Activated naive CD4-positive, alpha-beta T cell treated with anti-CD3 and anti-CD28 coated beads for 36 hours (primary cell): ENCODE results near the gene HTRA3. TPM values are rescaled to one million over a fixed set of nuclear protein-coding genes. Genes with fewer than 3 reads are reported as not detected.

ENCODE experiments used
- CTCF ChIA-PET: fragments of 350-600 bp; sonication (Branson Sonifier 250); formaldehyde crosslinking; loops from one replicate; lab custom pipeline; 2021; ENCODE audit warnings: antibody characterized with exemption; lab: Charles Lee
- DNase-seq: peaks from one replicate; pipeline ENCODE4 v3.0.0-alpha.2; 2020
- H3K27ac Mint-ChIP-seq: one replicate; pipeline ENCODE4 v1.8.0; 2021; ENCODE audit warnings: mild to moderate bottlenecking, mixed read lengths
- H3K27me3 Mint-ChIP-seq: one replicate; pipeline ENCODE4 v1.8.0; 2021; ENCODE audit warnings: low read depth, mixed read lengths
- H3K36me3 Mint-ChIP-seq: one replicate; pipeline ENCODE4 v1.8.0; 2021; ENCODE audit warnings: low read depth, mixed read lengths
- H3K4me1 Mint-ChIP-seq: one replicate; pipeline ENCODE4 v1.8.0; 2021; ENCODE audit warnings: low read depth, mixed read lengths
- H3K4me3 Mint-ChIP-seq: one replicate; pipeline ENCODE4 v1.8.0; 2021; ENCODE audit warnings: mild to moderate bottlenecking, moderate library complexity, mixed read lengths
- H3K9me3 Mint-ChIP-seq: one replicate; pipeline ENCODE4 v1.8.0; 2021; ENCODE audit warnings: mixed read lengths
- intact Hi-C: fragments of 100-400 bp; cut with micrococcal nuclease; formaldehyde crosslinking; loops from one replicate; pipeline ENCODE4 v1.15.1; 2023
- total RNA-seq, 2 experiments: library from RNA; stranded (reverse); gene quantifications; one replicate each; pipeline ENCODE4 v1.2.3, GENCODE V29; 2021

The HTRA3 gene
- total RNA-seq, 2 experiments from 2014 or later = not detected

DNA sequence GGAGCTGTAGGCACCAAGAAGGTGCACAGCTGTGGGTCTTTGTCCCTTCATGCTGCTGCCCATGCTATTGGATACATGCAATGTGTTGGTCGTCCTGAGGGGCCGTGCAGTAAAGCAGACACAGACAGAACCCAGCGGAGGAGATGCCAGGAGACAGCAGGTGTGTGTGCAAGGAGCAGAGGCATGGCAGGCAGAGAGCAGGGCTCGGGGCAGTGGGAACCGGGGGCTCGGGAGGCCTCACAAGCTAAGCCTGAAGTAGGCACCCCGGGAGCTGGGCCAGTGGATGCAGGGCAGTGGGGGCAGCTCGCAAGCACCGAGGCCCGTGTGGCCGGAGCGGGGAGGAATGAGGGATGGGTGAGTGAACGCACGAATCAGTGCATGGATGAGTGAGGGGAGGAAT is 13.2 kb downstream of the HTRA3 start:
- intact Hi-C loops = no loop called here
- no peak for DNase-seq
- no peaks in the 10 kb centered on the region for H3K36me3 Mint-ChIP-seq
- CTCF ChIA-PET = no interaction called here
- no peaks in the 10 kb centered on the region for H3K27me3 Mint-ChIP-seq
- H3K4me3 Mint-ChIP-seq = no peak overlapping the region
- H3K27ac Mint-ChIP-seq = no peak overlapping the region
- H3K9me3 Mint-ChIP-seq = no peaks in the 10 kb centered on the region
- H3K4me1 Mint-ChIP-seq = no peaks in the 10 kb centered on the region

DNA sequence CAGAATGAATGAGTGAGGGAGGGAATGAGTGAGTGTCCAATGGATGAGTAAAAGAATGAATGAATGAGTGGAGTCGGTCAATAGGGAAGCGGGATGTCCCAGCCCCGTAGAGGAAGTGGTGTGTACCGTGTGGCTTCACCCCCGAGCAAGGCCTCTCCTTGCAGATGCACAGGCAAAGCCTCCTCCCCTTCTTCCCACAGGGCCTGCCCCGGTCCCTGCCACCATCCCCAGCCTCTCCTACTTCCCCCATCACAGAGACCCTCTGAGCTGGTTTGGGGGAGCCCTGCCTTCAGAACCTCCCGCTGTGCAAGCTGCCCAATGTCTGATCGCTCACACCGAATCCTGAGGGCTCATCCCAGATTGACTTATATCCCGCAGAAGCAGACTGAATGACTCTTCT is 13.6 kb downstream of the HTRA3 start:
- Mint-ChIP-seq H3K4me3 (no peak overlapping the region), H3K9me3 (no peaks in the 10 kb centered on the region), H3K27me3 (no peaks in the 10 kb centered on the region), H3K27ac (no peak overlapping the region), H3K4me1 (no peaks in the 10 kb centered on the region), H3K36me3 (no peaks in the 10 kb centered on the region)
- CTCF ChIA-PET = no interaction called here
- intact Hi-C loops = no loop called here
- no peak for DNase-seq

GRCh38 chr4:8283631-8284121 is 14.1 kb downstream of the HTRA3 start:
- no peaks in the 10 kb centered on the region for H3K36me3 Mint-ChIP-seq
- H3K4me1 Mint-ChIP-seq = no peaks in the 10 kb centered on the region
- no peaks in the 10 kb centered on the region for H3K27me3 Mint-ChIP-seq
- no peak overlapping the region for H3K27ac Mint-ChIP-seq
- CTCF ChIA-PET = no interaction called here
- H3K9me3 Mint-ChIP-seq = no peaks in the 10 kb centered on the region
- no peak overlapping the region for H3K4me3 Mint-ChIP-seq
- no peak for DNase-seq
- intact Hi-C loops = no loop called here

DNA sequence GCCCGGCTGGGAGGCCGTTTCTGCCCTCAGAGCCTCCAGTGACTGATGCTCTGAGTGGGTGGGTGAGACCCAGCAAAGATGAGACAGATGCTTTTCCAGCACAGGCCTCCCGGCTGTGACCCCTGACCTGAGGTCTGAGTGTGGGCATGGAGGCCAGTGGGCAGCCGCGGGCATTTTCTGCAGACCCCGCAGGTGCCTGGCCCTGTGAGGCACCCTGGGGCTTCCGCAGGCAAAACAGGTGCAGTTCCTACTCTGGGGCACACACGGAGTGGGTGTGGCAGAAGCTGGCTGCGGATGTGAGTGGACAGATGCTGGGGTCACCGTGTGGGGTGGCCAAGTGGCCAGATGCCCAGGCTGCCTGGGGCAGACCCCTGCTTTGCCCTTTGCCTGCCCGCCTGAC is 14.8 kb downstream of the HTRA3 start:
- CTCF ChIA-PET = no interaction called here
- DNase-seq = no peak
- Mint-ChIP-seq H3K36me3 (no peaks in the 10 kb centered on the region), H3K27ac (no peak overlapping the region), H3K9me3 (no peaks in the 10 kb centered on the region), H3K4me3 (no peak overlapping the region), H3K4me1 (no peaks in the 10 kb centered on the region), H3K27me3 (no peaks in the 10 kb centered on the region)
- intact Hi-C loops = no loop called here

- Mint-ChIP-seq H3K4me3 (no peak overlapping the region), H3K9me3 (no peaks in the 10 kb centered on the region), H3K27ac (no peak overlapping the region), H3K36me3 (no peaks in the 10 kb centered on the region), H3K27me3 (no peaks in the 10 kb centered on the region), H3K4me1 (no peaks in the 10 kb centered on the region)
- CTCF ChIA-PET = no interaction called here
- DNase-seq = no peak
- intact Hi-C loops = no loop called here
Observed at GRCh38 chr4:8285143-8285975, 15.8 kb downstream of the HTRA3 start.

DNA sequence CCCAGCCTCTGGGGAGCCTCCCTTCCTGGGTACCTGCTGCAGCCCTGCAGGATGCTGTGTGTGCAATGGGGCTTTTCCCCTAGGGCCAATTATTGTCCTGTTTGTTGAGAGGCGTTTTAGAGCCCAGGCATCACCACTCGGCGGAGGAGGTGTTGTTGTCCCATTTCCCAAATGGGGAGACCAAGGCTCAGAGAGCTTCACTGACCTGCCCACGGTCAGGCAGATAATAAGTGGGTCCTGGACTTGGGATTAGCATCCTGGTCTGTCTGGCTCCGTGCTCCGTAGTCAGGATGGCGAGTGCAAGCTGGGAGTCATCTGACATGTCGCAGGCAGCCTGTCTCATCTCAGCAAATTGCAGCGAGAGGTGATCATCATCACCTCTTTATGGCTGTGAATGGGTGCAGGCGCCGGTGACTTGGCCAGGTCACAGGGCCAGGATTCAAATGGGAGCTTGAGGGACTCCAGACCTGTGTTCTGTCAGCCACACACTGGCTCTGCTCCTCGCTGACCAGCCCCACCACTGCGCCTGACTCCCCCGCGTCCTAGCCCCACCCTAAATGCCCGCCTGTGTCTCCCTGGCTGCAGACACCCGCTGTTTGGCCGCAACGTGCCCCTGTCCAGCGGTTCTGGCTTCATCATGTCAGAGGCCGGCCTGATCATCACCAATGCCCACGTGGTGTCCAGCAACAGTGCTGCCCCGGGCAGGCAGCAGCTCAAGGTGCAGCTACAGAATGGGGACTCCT is 16.6 kb downstream of the HTRA3 start:
- intact Hi-C loops = no loop called here
- no peak overlapping the region for H3K4me3 Mint-ChIP-seq
- CTCF ChIA-PET = interaction anchor here (0.6 kb wide), 1 partner anchor 183 kb away, joined by 3 read pairs; no protein-coding TSS in a partner anchor
- DNase-seq = no peak
- no peaks in the 10 kb centered on the region for H3K4me1 Mint-ChIP-seq
- H3K36me3 Mint-ChIP-seq = no peaks in the 10 kb centered on the region
- no peaks in the 10 kb centered on the region for H3K9me3 Mint-ChIP-seq
- H3K27me3 Mint-ChIP-seq = no peaks in the 10 kb centered on the region
- H3K27ac Mint-ChIP-seq = no peak overlapping the region

GRCh38 chr4:8286719-8287342 is 17.3 kb downstream of the HTRA3 start:
- CTCF ChIA-PET = interaction anchor here (0.6 kb wide), 1 partner anchor 182 kb away, joined by 3 read pairs; no protein-coding TSS in a partner anchor
- H3K4me3 Mint-ChIP-seq = no peak overlapping the region
- no peak overlapping the region for H3K27ac Mint-ChIP-seq
- no peaks in the 10 kb centered on the region for H3K36me3 Mint-ChIP-seq
- no peak for DNase-seq
- no peaks in the 10 kb centered on the region for H3K27me3 Mint-ChIP-seq
- H3K9me3 Mint-ChIP-seq = no peaks in the 10 kb centered on the region
- no peaks in the 10 kb centered on the region for H3K4me1 Mint-ChIP-seq
- intact Hi-C loops = no loop called here

GRCh38 chr4:8287343-8288280 is 18.1 kb downstream of the HTRA3 start:
- no peaks in the 10 kb centered on the region for H3K27me3 Mint-ChIP-seq
- no peaks in the 10 kb centered on the region for H3K4me1 Mint-ChIP-seq

GRCh38 chr4:8289151-8289750 is 19.7 kb downstream of the HTRA3 start:
- no peaks in the 10 kb centered on the region for H3K27me3 Mint-ChIP-seq
- no peaks in the 10 kb centered on the region for H3K36me3 Mint-ChIP-seq
- H3K9me3 Mint-ChIP-seq = no peaks in the 10 kb centered on the region
- no peak overlapping the region for H3K4me3 Mint-ChIP-seq
- no peak for DNase-seq
- intact Hi-C loops = no loop called here
- H3K27ac Mint-ChIP-seq = no peak overlapping the region
- CTCF ChIA-PET = no interaction called here
- H3K4me1 Mint-ChIP-seq = no peaks in the 10 kb centered on the region

More at GRCh38 chr4:8287343-8288280, 18.1 kb downstream of the HTRA3 start:
- Mint-ChIP-seq H3K27ac (no peak overlapping the region), H3K4me3 (no peak overlapping the region), H3K36me3 (no peaks in the 10 kb centered on the region), H3K9me3 (no peaks in the 10 kb centered on the region)
- CTCF ChIA-PET = no interaction called here
- intact Hi-C loops = no loop called here
- DNase-seq = no peak

GRCh38 chr4:8289956-8290700 is 20.6 kb downstream of the HTRA3 start:
- intact Hi-C loops = no loop called here
- Mint-ChIP-seq H3K27ac (no peak overlapping the region), H3K27me3 (no peaks in the 10 kb centered on the region), H3K4me1 (no peaks in the 10 kb centered on the region), H3K9me3 (no peaks in the 10 kb centered on the region), H3K4me3 (no peak overlapping the region), H3K36me3 (no peaks in the 10 kb centered on the region)
- CTCF ChIA-PET = no interaction called here
- no peak for DNase-seq

DNA sequence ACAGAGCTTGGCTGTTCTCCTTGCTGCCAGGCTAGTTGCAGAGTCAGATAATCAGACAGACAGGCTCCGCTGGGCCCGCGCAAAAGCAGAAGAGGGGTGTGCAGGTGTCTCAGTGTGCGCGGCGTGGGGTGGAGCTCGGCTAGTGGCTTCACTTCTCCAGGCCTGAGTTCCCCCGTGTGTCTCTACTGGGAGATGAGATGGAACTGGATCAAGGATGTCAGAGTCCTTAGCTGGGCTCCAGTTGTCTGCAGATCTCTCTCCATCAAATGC is 21.1 kb downstream of the HTRA3 start:
- H3K4me3 Mint-ChIP-seq = no peak overlapping the region
- CTCF ChIA-PET = no interaction called here
- H3K27ac Mint-ChIP-seq = no peak overlapping the region
- intact Hi-C loops = no loop called here
- H3K36me3 Mint-ChIP-seq = no peaks in the 10 kb centered on the region
- H3K27me3 Mint-ChIP-seq = no peaks in the 10 kb centered on the region
- H3K4me1 Mint-ChIP-seq = no peaks in the 10 kb centered on the region
- no peak for DNase-seq
- no peaks in the 10 kb centered on the region for H3K9me3 Mint-ChIP-seq
